GM12873 (cell line): ENCODE data around the gene ADAMTS17.

Experiments used
- CTCF ChIP-seq: IDR thresholded peaks from 2 replicates; pipeline ENCODE4 v1.5.1; 2012; ENCODE audit warnings: low read depth, mild to moderate bottlenecking, moderate library complexity, low read length, control low read depth; ENCODE audit not compliant: insufficient read depth; ENCODE audit errors: missing control alignments

Gene ADAMTS17

GRCh38 chr15:100318880-100319279 lies 22.9 kb downstream of the ADAMTS17 start:
- no peak for TF ChIP-seq CTCF

GRCh38 chr15:100314809-100315400 lies 26.9 kb downstream of the ADAMTS17 start:
- no peak for TF ChIP-seq CTCF

- TF ChIP-seq CTCF: no peak
Measured at GRCh38 chr15:100311833-100312476, 29.8 kb downstream of the ADAMTS17 start.

- no peak for TF ChIP-seq CTCF
Measured at GRCh38 chr15:100311154-100311625, 30.6 kb downstream of the ADAMTS17 start.

- TF ChIP-seq CTCF: no peak
Measured at GRCh38 chr15:100310513-100311153, 31.1 kb downstream of the ADAMTS17 start.

- no peak for TF ChIP-seq CTCF
Measured at GRCh38 chr15:100310041-100310405, 31.8 kb downstream of the ADAMTS17 start.

GRCh38 chr15:100309109-100310040 lies 32.4 kb downstream of the ADAMTS17 start:
- no peak for TF ChIP-seq CTCF
